ENCODE measurements around the gene FYN. TPM values are rescaled to one million over a fixed set of nuclear protein-coding genes. Genes with fewer than 3 reads are reported as not detected.

Gene FYN
- total and polyA plus RNA-seq, 10 of the 15 experiments (the other 5 are each of a cell fraction or from before 2014, with no cell fraction given), result 51.4 to 247 (median 138) TPM

GRCh38 chr6:111805511-111806164 lies 67.6 kb downstream of the FYN start (continued):
- TF ChIP-seq CHD4 (IDR thresholded peaks at IDR 0.05), result no peak
- peak; percentile 24 for TF ChIP-seq SP1 (IDR thresholded peaks at IDR 0.05; ENCODE audit: low read depth, low read length)
- no peak for TF ChIP-seq SMARCA5 (IDR thresholded peaks at IDR 0.05)
- TF ChIP-seq MYC (IDR thresholded peaks at IDR 0.05; ENCODE audit: insufficient read depth, insufficient read length, insufficient replicate concordance, low read length, severe bottlenecking), result no peak
- peak; percentile 63; the same call in 1 of the 2 replicates for TF ChIP-seq TCF3 (IDR thresholded peaks at IDR 0.05; ENCODE audit: borderline replicate concordance, insufficient read depth, low read depth, low read length)
- no peak for TF ChIP-seq NFXL1 (IDR thresholded peaks at IDR 0.05; ENCODE audit: borderline replicate concordance)
- no peak for TF ChIP-seq SIN3A (IDR thresholded peaks at IDR 0.05; ENCODE audit: low read depth, low read length)
- no peak for TF ChIP-seq BCLAF1 (IDR thresholded peaks at IDR 0.05)
- TF ChIP-seq SKIL (IDR thresholded peaks at IDR 0.05; ENCODE audit: low read depth, poor library complexity, severe bottlenecking), result peak; percentile 89
- 0 out of 2 replicates have a peak, but pooled peaks have one; percentile 34 for TF ChIP-seq CBX5 (IDR thresholded peaks at IDR 0.05; ENCODE audit: low read depth)
- no peak for TF ChIP-seq POLR2AphosphoS2 (IDR thresholded peaks at IDR 0.05; ENCODE audit: low read depth, low read length)
- no peak for TF ChIP-seq ZNF274 (IDR thresholded peaks at IDR 0.05; ENCODE audit: insufficient read depth, insufficient read length)
- TF ChIP-seq PAX5 (IDR thresholded peaks at IDR 0.05; ENCODE audit: borderline replicate concordance, low read depth, low read length), result peak; percentile 94
- TF ChIP-seq SREBF1 (IDR thresholded peaks at IDR 0.05; ENCODE audit: low read length), result peak; percentile 29; the same call in 1 of the 2 replicates
- TF ChIP-seq, protein P1, sequence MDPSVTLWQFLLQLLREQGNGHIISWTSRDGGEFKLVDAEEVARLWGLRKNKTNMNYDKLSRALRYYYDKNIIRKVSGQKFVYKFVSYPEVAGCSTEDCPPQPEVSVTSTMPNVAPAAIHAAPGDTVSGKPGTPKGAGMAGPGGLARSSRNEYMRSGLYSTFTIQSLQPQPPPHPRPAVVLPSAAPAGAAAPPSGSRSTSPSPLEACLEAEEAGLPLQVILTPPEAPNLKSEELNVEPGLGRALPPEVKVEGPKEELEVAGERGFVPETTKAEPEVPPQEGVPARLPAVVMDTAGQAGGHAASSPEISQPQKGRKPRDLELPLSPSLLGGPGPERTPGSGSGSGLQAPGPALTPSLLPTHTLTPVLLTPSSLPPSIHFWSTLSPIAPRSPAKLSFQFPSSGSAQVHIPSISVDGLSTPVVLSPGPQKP (IDR thresholded peaks at IDR 0.05; ENCODE audit: low read depth, low read length), result no peak
- TF ChIP-seq, protein P2, sequence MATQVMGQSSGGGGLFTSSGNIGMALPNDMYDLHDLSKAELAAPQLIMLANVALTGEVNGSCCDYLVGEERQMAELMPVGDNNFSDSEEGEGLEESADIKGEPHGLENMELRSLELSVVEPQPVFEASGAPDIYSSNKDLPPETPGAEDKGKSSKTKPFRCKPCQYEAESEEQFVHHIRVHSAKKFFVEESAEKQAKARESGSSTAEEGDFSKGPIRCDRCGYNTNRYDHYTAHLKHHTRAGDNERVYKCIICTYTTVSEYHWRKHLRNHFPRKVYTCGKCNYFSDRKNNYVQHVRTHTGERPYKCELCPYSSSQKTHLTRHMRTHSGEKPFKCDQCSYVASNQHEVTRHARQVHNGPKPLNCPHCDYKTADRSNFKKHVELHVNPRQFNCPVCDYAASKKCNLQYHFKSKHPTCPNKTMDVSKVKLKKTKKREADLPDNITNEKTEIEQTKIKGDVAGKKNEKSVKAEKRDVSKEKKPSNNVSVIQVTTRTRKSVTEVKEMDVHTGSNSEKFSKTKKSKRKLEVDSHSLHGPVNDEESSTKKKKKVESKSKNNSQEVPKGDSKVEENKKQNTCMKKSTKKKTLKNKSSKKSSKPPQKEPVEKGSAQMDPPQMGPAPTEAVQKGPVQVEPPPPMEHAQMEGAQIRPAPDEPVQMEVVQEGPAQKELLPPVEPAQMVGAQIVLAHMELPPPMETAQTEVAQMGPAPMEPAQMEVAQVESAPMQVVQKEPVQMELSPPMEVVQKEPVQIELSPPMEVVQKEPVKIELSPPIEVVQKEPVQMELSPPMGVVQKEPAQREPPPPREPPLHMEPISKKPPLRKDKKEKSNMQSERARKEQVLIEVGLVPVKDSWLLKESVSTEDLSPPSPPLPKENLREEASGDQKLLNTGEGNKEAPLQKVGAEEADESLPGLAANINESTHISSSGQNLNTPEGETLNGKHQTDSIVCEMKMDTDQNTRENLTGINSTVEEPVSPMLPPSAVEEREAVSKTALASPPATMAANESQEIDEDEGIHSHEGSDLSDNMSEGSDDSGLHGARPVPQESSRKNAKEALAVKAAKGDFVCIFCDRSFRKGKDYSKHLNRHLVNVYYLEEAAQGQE (IDR thresholded peaks at IDR 0.05; ENCODE audit: low read depth, low read length), result no peak
- TF ChIP-seq CHD2 (IDR thresholded peaks at IDR 0.05; ENCODE audit: borderline replicate concordance, low read depth, low read length), result peak; percentile 83
- no peak for TF ChIP-seq KDM1A (IDR thresholded peaks at IDR 0.05; ENCODE audit: borderline replicate concordance)
- TF ChIP-seq SMC3 (IDR thresholded peaks at IDR 0.05; ENCODE audit: borderline replicate concordance, low read length), result no peak
- TF ChIP-seq EP300 (IDR thresholded peaks at IDR 0.05; ENCODE audit: borderline replicate concordance in 1 of 2, control insufficient read depth in 1 of 2, low read depth in 2 of 2, low read length in 2 of 2), result peak; percentile 81 to 82
- peak; percentile 91 for TF ChIP-seq EED (IDR thresholded peaks at IDR 0.05; ENCODE audit: low read depth)
